Measurements from ENCODE around the gene HOXD10. TPM values are rescaled to one million over a fixed set of nuclear protein-coding genes. Genes with fewer than 3 reads are reported as not detected.

The HOXD10 gene
- total RNA-seq, 1 donor = not detected

- H3K27ac ChIP-seq (ENCODE audit: low read depth, low read length) = no peak overlapping the region
- no peaks in the 10 kb centered on the region for H3K79me2 ChIP-seq (ENCODE audit: insufficient read depth, low read length)
- no peak for TF ChIP-seq CTCF (IDR thresholded peaks at IDR 0.05; ENCODE audit: extremely low read depth, low read depth, low read length)
- peaks cover 3% of the 10 kb centered on the region for H3K4me1 ChIP-seq (ENCODE audit: insufficient read depth, low read length)
- DNase-seq (ENCODE audit: insufficient read length, low spot score, missing footprints) = no peak
- no peaks in the 10 kb centered on the region for H3K36me3 ChIP-seq (ENCODE audit: insufficient read depth, low read length)
- no peak overlapping the region for H2AFZ ChIP-seq (ENCODE audit: low read length)
- H4K20me1 ChIP-seq (ENCODE audit: insufficient read depth, low read length) = peaks cover 3% of the 10 kb centered on the region
- H3K4me3 ChIP-seq (ENCODE audit: insufficient read depth, low read length) = no peak overlapping the region
- peaks cover 92% of the 10 kb centered on the region for H3K27me3 ChIP-seq (ENCODE audit: insufficient read depth, low read length)
- no peak overlapping the region for H3K4me2 ChIP-seq (ENCODE audit: insufficient read depth, low read length)
- H3K9me3 ChIP-seq (ENCODE audit: low read depth, low read length) = no peaks in the 10 kb centered on the region
Observed at GRCh38 chr2:176103194-176103593, 13.4 kb upstream of the HOXD10 start.

GRCh38 chr2:176103742-176104315 is 12.7 kb upstream of the HOXD10 start:
- TF ChIP-seq CTCF (IDR thresholded peaks at IDR 0.05; ENCODE audit: extremely low read depth, low read depth, low read length) = no peak
- H3K27me3 ChIP-seq (ENCODE audit: insufficient read depth, low read length) = peaks cover 91% of the 10 kb centered on the region
- H3K4me2 ChIP-seq (ENCODE audit: insufficient read depth, low read length) = peak overlapping the region; percentile 50
- H3K4me3 ChIP-seq (ENCODE audit: insufficient read depth, low read length) = no peak overlapping the region
- no peak overlapping the region for H3K27ac ChIP-seq (ENCODE audit: low read depth, low read length)
- H4K20me1 ChIP-seq (ENCODE audit: insufficient read depth, low read length) = peaks cover 3% of the 10 kb centered on the region
- no peaks in the 10 kb centered on the region for H3K9me3 ChIP-seq (ENCODE audit: low read depth, low read length)
- H3K36me3 ChIP-seq (ENCODE audit: insufficient read depth, low read length) = no peaks in the 10 kb centered on the region
- no peaks in the 10 kb centered on the region for H3K79me2 ChIP-seq (ENCODE audit: insufficient read depth, low read length)
- DNase-seq (ENCODE audit: insufficient read length, low spot score, missing footprints) = no peak
- H3K4me1 ChIP-seq (ENCODE audit: insufficient read depth, low read length) = peaks cover 3% of the 10 kb centered on the region
- no peak overlapping the region for H2AFZ ChIP-seq (ENCODE audit: low read length)

GRCh38 chr2:176104316-176105077 is 12.1 kb upstream of the HOXD10 start:
- Histone ChIP-seq H3K9me3 (ENCODE audit: low read depth, low read length) (no peaks in the 10 kb centered on the region), H4K20me1 (ENCODE audit: insufficient read depth, low read length) (peaks cover 3% of the 10 kb centered on the region), H3K79me2 (ENCODE audit: insufficient read depth, low read length) (no peaks in the 10 kb centered on the region), H3K4me2 (ENCODE audit: insufficient read depth, low read length) (peak overlapping the region; percentile 50), H3K4me1 (ENCODE audit: insufficient read depth, low read length) (peaks cover 3% of the 10 kb centered on the region), H3K36me3 (ENCODE audit: insufficient read depth, low read length) (no peaks in the 10 kb centered on the region), H2AFZ (ENCODE audit: low read length) (no peak overlapping the region), H3K27ac (ENCODE audit: low read depth, low read length) (no peak overlapping the region), H3K27me3 (ENCODE audit: insufficient read depth, low read length) (peaks cover 91% of the 10 kb centered on the region), H3K4me3 (ENCODE audit: insufficient read depth, low read length) (peak overlapping the region; percentile 37)
- DNase-seq (ENCODE audit: insufficient read length, low spot score, missing footprints) = peak; percentile 97
- TF ChIP-seq CTCF (IDR thresholded peaks at IDR 0.05; ENCODE audit: extremely low read depth, low read depth, low read length) = no peak

- peaks cover 91% of the 10 kb centered on the region for H3K27me3 ChIP-seq (ENCODE audit: insufficient read depth, low read length)
- no peaks in the 10 kb centered on the region for H3K36me3 ChIP-seq (ENCODE audit: insufficient read depth, low read length)
- H3K27ac ChIP-seq (ENCODE audit: low read depth, low read length) = no peak overlapping the region
- H2AFZ ChIP-seq (ENCODE audit: low read length) = no peak overlapping the region
- peak; percentile 87 for DNase-seq (ENCODE audit: insufficient read length, low spot score, missing footprints)
- no peak for TF ChIP-seq CTCF (IDR thresholded peaks at IDR 0.05; ENCODE audit: extremely low read depth, low read depth, low read length)
- peak overlapping the region; percentile 50 for H3K4me2 ChIP-seq (ENCODE audit: insufficient read depth, low read length)
- H3K79me2 ChIP-seq (ENCODE audit: insufficient read depth, low read length) = no peaks in the 10 kb centered on the region
- H3K4me3 ChIP-seq (ENCODE audit: insufficient read depth, low read length) = no peak overlapping the region
- H3K4me1 ChIP-seq (ENCODE audit: insufficient read depth, low read length) = peaks cover 3% of the 10 kb centered on the region
- peaks cover 3% of the 10 kb centered on the region for H4K20me1 ChIP-seq (ENCODE audit: insufficient read depth, low read length)
- no peaks in the 10 kb centered on the region for H3K9me3 ChIP-seq (ENCODE audit: low read depth, low read length)
Observed at GRCh38 chr2:176105078-176105729, 11.4 kb upstream of the HOXD10 start.

All from osteoblast (primary cell).